ENCODE measurements around the gene HSD3B7. TPM values are rescaled to one million over a fixed set of nuclear protein-coding genes. Genes with fewer than 3 reads are reported as not detected.
A peak's percentile ranks its signal among the peaks of the same experiment; 100 is the strongest.

The HSD3B7 gene
- total and polyA plus RNA-seq, 10 of the 15 experiments (the other 5 are each of a cell fraction or from before 2014, with no cell fraction given), result 0.18 to 1.8 (median 0.48) TPM; not detected in 1

- TF ChIP-seq ZNF384 (IDR thresholded peaks at IDR 0.05; ENCODE audit: borderline replicate concordance, low read depth, low read length), result no peak
- peak; percentile 84 for TF ChIP-seq MXI1 (IDR thresholded peaks at IDR 0.05; ENCODE audit: low read depth, low read length)
- no peak for TF ChIP-seq KDM1A (IDR thresholded peaks at IDR 0.05; ENCODE audit: borderline replicate concordance)
- TF ChIP-seq ATF3 (IDR thresholded peaks at IDR 0.05; ENCODE audit: borderline replicate concordance, extremely low read depth, low read depth, low read length), result peak; percentile 93; the same call in 1 of the 2 replicates
- no peak for TF ChIP-seq HDAC2 (IDR thresholded peaks at IDR 0.05)
- TF ChIP-seq CHD4 (IDR thresholded peaks at IDR 0.05), result no peak
- peak; percentile 3 for TF ChIP-seq PBX3 (IDR thresholded peaks at IDR 0.05; ENCODE audit: insufficient replicate concordance, low read depth, low read length)
- TF ChIP-seq CEBPB (IDR thresholded peaks at IDR 0.05; ENCODE audit: borderline replicate concordance in 1 of 2, low read depth in 2 of 2, low read length in 2 of 2), result no peak
- TF ChIP-seq TBL1XR1 (IDR thresholded peaks at IDR 0.05; ENCODE audit: low read depth, low read length), result no peak
- peak; percentile 98 for TF ChIP-seq USF2 (IDR thresholded peaks at IDR 0.05; ENCODE audit: borderline replicate concordance, low read depth, low read length)
- TF ChIP-seq ETV6 (conservative IDR thresholded peaks at IDR 0.05 in 1 of 2, IDR thresholded peaks at IDR 0.05 in 1 of 2; ENCODE audit: borderline replicate concordance in 1 of 2, low read depth in 1 of 2), result no peak; a peak in 1 of 4 replicates
- no peak for TF ChIP-seq RBBP5 (conservative IDR thresholded peaks at IDR 0.05)
- peak; percentile 61 for TF ChIP-seq NR2C1 (IDR thresholded peaks at IDR 0.05)
- TF ChIP-seq, protein P1, sequence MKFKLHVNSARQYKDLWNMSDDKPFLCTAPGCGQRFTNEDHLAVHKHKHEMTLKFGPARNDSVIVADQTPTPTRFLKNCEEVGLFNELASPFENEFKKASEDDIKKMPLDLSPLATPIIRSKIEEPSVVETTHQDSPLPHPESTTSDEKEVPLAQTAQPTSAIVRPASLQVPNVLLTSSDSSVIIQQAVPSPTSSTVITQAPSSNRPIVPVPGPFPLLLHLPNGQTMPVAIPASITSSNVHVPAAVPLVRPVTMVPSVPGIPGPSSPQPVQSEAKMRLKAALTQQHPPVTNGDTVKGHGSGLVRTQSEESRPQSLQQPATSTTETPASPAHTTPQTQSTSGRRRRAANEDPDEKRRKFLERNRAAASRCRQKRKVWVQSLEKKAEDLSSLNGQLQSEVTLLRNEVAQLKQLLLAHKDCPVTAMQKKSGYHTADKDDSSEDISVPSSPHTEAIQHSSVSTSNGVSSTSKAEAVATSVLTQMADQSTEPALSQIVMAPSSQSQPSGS (IDR thresholded peaks at IDR 0.05; ENCODE audit: low read length), result peak; percentile 94; the same call in 1 of the 2 replicates
These were observed 48.0 kb downstream of the HSD3B7 start, which contains the start of gene STX4 (continued) for GRCh38 chr16:31032736-31033708.
